Neural cell (in vitro differentiated cells): ENCODE data around the gene SDC1. TPM values are rescaled to one million over a fixed set of nuclear protein-coding genes. Genes with fewer than 3 reads are reported as not detected.

Experiments
- polyA plus RNA-seq: library from polyadenylated mRNA; depleted of rRNA; stranded (reverse); fragments of >200 nt; gene quantifications from 2 replicates; pipeline ENCODE4 v1.2.3, GENCODE V29; 2014
- small RNA-seq, 3 experiments: library from RNA; depleted of rRNA; stranded (forward); fragments of <200 nt; gene quantifications; one replicate each; pipeline ENCODE3, GENCODE V24; 2012

The SDC1 gene
- polyA plus RNA-seq, 1 donor from 2014 or later = 14.9 TPM

Small RNAs within 50 kb of the gene (small RNA-seq; reads per million reads assigned to genes)
- gene RN7SL140P (0 reads per million in 3 experiments), gene RNU6-961P (0 reads per million in 3 experiments), gene RNU7-113P (0 reads per million in 3 experiments)

Other genes with a start within 250 kb of the SDC1 start
- 13.5 and 14.2 TPM in 2 replicates for gene WDR35, start 235.0 kb downstream of the SDC1 start, polyA plus RNA-seq
- gene MATN3, start 212.5 kb downstream of the SDC1 start, polyA plus RNA-seq = 0.60 and 0.90 TPM in 2 replicates
- gene LAPTM4A, start 173.5 kb downstream of the SDC1 start, polyA plus RNA-seq = 81.7 and 84.0 TPM in 2 replicates
- 36.1 and 37.0 TPM in 2 replicates for gene PUM2, start 125.7 kb upstream of the SDC1 start, polyA plus RNA-seq
- gene RHOB, start 221.9 kb upstream of the SDC1 start, polyA plus RNA-seq = 205 and 214 TPM in 2 replicates